AG09309 (cell line): Measurements from ENCODE around the gene AUTS2.

ENCODE experiments used
- DNase-seq: peaks from one replicate; pipeline ENCODE4 v3.0.0-alpha.2; 2010; ENCODE audit warnings: low read depth
- H3K4me3 ChIP-seq: 2 replicates; pipeline ENCODE4 v1.5.1; 2011; ENCODE audit warnings: mild to moderate bottlenecking, low read depth, low read length, moderate library complexity; ENCODE audit not compliant: control insufficient read depth
- CTCF ChIP-seq: IDR thresholded peaks from 2 replicates; pipeline ENCODE4 v1.5.1; 2011; ENCODE audit warnings: mild to moderate bottlenecking, low read depth, low read length, inconsistent platforms; ENCODE audit not compliant: insufficient read depth, control insufficient read depth; ENCODE audit errors: missing control alignments

AUTS2 gene

GRCh38 chr7:69657985-69658384, 59.7 kb downstream of the AUTS2 start:
- no peak for DNase-seq
- no peak overlapping the region for H3K4me3 ChIP-seq
- no peak for TF ChIP-seq CTCF

GRCh38 chr7:69659983-69660382, 61.7 kb downstream of the AUTS2 start:
- TF ChIP-seq CTCF: no peak
- no peak for DNase-seq
- H3K4me3 ChIP-seq: no peak overlapping the region

- DNase-seq: no peak
- H3K4me3 ChIP-seq: no peak overlapping the region
- no peak for TF ChIP-seq CTCF
Observed at GRCh38 chr7:69661342-69661741, 63.1 kb downstream of the AUTS2 start.

- no peak for DNase-seq
- TF ChIP-seq CTCF: no peak
- no peak overlapping the region for H3K4me3 ChIP-seq
Observed at GRCh38 chr7:69663911-69664832, 65.9 kb downstream of the AUTS2 start.

- no peak for DNase-seq
- TF ChIP-seq CTCF: no peak
Observed at GRCh38 chr7:69665369-69665768, 67.1 kb downstream of the AUTS2 start.

GRCh38 chr7:69668339-69668870, 70.1 kb downstream of the AUTS2 start:
- no peak for DNase-seq
- no peak for TF ChIP-seq CTCF
- no peak overlapping the region for H3K4me3 ChIP-seq

More at GRCh38 chr7:69665369-69665768, 67.1 kb downstream of the AUTS2 start:
- no peak overlapping the region for H3K4me3 ChIP-seq
